ENCODE measurements around the gene NCF4.

NCF4 gene

DNA sequence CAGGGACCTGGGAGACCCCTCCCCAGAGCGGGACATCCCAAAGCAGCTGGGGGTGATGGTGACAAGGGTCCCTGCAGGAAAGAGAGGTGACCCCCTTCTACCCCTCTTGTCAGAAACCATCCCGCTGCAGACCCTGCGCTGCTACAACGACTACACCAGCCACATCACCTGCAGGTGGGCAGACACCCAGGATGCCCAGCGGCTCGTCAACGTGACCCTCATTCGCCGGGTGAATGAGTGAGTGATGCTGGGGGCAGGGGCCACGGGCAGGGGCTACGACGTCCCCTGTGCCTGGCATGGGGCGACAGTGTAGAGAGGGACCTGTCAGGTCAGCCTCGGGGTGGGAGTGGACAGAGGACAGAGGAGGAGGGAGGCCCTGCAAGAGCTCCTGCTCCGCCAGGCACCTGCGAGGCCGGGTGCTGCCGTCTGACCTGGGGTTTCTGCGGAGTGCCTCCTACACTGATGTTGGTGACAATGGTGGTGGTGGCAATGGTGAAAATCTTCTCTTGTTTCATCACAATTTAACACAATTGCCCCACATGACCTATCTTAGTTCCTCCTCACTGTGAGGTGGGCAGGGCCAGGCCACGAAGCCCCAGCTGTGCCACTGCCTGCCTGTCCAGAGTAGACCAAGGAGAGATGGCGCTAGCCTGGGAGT lies 62.5 kb downstream of the NCF4 start:
- no peak for TF ChIP-seq CTCF (IDR thresholded peaks at IDR 0.05; ENCODE audit: low read depth, low read length)
- no peak for DNase-seq (ENCODE audit: low read depth in 2 of 2)
- no peak overlapping the region for H3K4me3 ChIP-seq (replicated peaks in 1 of 2; ENCODE audit: low read depth in 2 of 2, low read length in 2 of 2)

- no peak for TF ChIP-seq CTCF (IDR thresholded peaks at IDR 0.05; ENCODE audit: low read depth, low read length)
- no peak for DNase-seq (ENCODE audit: low read depth in 2 of 2)
- H3K4me3 ChIP-seq (replicated peaks in 1 of 2; ENCODE audit: low read depth in 2 of 2, low read length in 2 of 2), result no peak overlapping the region
Observed at GRCh38 chr22:36924151-36924698, 63.4 kb downstream of the NCF4 start.

DNA sequence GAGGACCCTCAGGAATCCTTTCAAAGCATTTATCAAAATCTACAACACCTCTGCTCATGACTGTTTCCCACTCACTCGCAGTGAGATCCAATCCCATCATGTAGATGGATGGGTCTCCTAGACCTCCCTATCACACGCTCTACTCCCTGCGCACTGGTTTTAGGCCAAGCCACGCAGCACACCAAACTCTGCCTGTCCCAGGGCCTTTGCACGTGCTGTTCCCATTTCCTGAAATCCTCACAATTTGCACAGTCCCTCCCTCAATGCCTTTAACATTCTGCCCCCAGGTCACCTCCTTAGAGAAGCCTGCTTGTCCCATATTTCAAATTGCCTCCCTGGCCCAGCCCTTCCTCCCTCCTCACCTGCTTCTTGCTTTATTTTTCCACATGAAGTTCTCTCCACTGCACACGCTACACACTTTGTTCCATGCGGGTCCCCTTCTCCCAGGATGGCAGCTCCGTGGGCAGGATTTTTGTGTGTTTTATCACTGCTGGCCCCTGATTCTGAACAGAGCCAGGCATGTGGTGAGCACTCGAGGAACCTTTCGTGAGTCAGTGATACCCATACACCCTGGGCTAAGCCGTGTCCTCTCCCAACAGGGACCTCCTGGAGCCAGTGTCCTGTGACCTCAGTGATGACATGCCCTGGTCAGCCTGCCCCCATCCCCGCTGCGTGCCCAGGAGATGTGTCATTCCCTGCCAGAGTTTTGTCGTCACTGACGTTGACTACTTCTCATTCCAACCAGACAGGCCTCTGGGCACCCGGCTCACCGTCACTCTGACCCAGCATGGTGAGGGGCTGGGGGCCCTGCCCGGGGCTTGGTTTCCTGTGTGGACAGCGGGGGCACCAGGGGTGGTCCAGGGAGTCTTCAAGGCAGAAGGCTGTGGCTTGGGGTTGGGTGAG lies 64.8 kb downstream of the NCF4 start:
- no peak overlapping the region for H3K4me3 ChIP-seq (replicated peaks in 1 of 2; ENCODE audit: low read depth in 2 of 2, low read length in 2 of 2)
- TF ChIP-seq CTCF (IDR thresholded peaks at IDR 0.05; ENCODE audit: low read depth, low read length), result no peak
- peak; percentile 9 to 23 for DNase-seq (ENCODE audit: low read depth in 2 of 2)

GRCh38 chr22:36926309-36926708 lies 65.5 kb downstream of the NCF4 start:
- no peak overlapping the region for H3K4me3 ChIP-seq (replicated peaks in 1 of 2; ENCODE audit: low read depth in 2 of 2, low read length in 2 of 2)
- TF ChIP-seq CTCF (IDR thresholded peaks at IDR 0.05; ENCODE audit: low read depth, low read length), result no peak
- DNase-seq (ENCODE audit: low read depth in 2 of 2), result no peak

GRCh38 chr22:36926721-36927435 lies 66.1 kb downstream of the NCF4 start:
- H3K4me3 ChIP-seq (replicated peaks in 1 of 2; ENCODE audit: low read depth in 2 of 2, low read length in 2 of 2), result no peak overlapping the region
- no peak for DNase-seq (ENCODE audit: low read depth in 2 of 2)
- TF ChIP-seq CTCF (IDR thresholded peaks at IDR 0.05; ENCODE audit: low read depth, low read length), result no peak

Data from cardiac fibroblast (primary cell).